Mesendoderm (in vitro differentiated cells): ENCODE results near the gene ELAVL2.

Experiments
- DNase-seq: peaks from one replicate; pipeline ENCODE4 v3.0.0; 2013
- H2AK5ac ChIP-seq: 2 replicates; pipeline ENCODE4 v1.6.1; 2013; ENCODE audit warnings: low read length, inconsistent platforms
- H2BK120ac ChIP-seq: 2 replicates; pipeline ENCODE4 v1.6.1; 2013; ENCODE audit warnings: low read depth, mild to moderate bottlenecking, low read length, moderate library complexity, mixed read lengths
- H2BK15ac ChIP-seq: replicated peaks from 2 replicates; pipeline ENCODE4 v1.6.1; 2013; ENCODE audit warnings: low read depth, mild to moderate bottlenecking, moderate library complexity
- H2BK5ac ChIP-seq: 2 replicates; pipeline ENCODE4 v1.6.1; 2013; ENCODE audit warnings: low read length, inconsistent platforms
- H3K18ac ChIP-seq: 2 replicates; pipeline ENCODE4 v1.6.1; 2013; ENCODE audit warnings: mild to moderate bottlenecking, low read length, mixed read lengths
- H3K23ac ChIP-seq: one replicate; pipeline ENCODE4 v1.6.1; 2013; ENCODE audit warnings: low read length
- H3K27ac ChIP-seq: 2 replicates; pipeline ENCODE4 v1.5.1; 2013; ENCODE audit warnings: low read depth, mild to moderate bottlenecking, inconsistent platforms, low read length, moderate library complexity
- H3K27me3 ChIP-seq: 2 replicates; pipeline ENCODE4 v1.6.1; 2013; ENCODE audit warnings: low read length, control low read depth, mild to moderate bottlenecking, inconsistent platforms; ENCODE audit not compliant: insufficient read depth, poor library complexity
- H3K36me3 ChIP-seq: 2 replicates; pipeline ENCODE4 v1.6.1; 2013; ENCODE audit warnings: low read length, inconsistent platforms; ENCODE audit not compliant: control insufficient read depth, insufficient read depth
- H3K4ac ChIP-seq: one replicate; pipeline ENCODE4 v1.6.1; 2013; ENCODE audit warnings: low read depth, mild to moderate bottlenecking, low read length, moderate library complexity
- H3K4me1 ChIP-seq: 2 replicates; pipeline ENCODE4 v1.6.1; 2013; ENCODE audit warnings: low read depth, low read length, inconsistent platforms; ENCODE audit not compliant: control insufficient read depth
- H3K4me2 ChIP-seq: 2 replicates; pipeline ENCODE4 v1.6.1; 2013; ENCODE audit warnings: low read length
- H3K4me3 ChIP-seq: 2 replicates; pipeline ENCODE4 v1.5.1; 2013; ENCODE audit warnings: mild to moderate bottlenecking, low read length
- H3K56ac ChIP-seq: one replicate; pipeline ENCODE4 v1.6.1; 2013; ENCODE audit warnings: low read length
- H3K79me1 ChIP-seq: 2 replicates; pipeline ENCODE4 v1.6.1; 2013; ENCODE audit warnings: low read length, inconsistent platforms
- H3K79me2 ChIP-seq: 2 replicates; pipeline ENCODE4 v1.6.1; 2013; ENCODE audit warnings: mild to moderate bottlenecking, low read length; ENCODE audit not compliant: control insufficient read depth, insufficient read depth
- H3K9ac ChIP-seq: 2 replicates; pipeline ENCODE4 v1.6.1; 2013; ENCODE audit warnings: low read length, inconsistent platforms
- H4K5ac ChIP-seq: one replicate; pipeline ENCODE4 v1.6.1; 2013; ENCODE audit warnings: low read length
- H4K8ac ChIP-seq: one replicate; pipeline ENCODE4 v1.6.1; 2013; ENCODE audit warnings: low read depth, mild to moderate bottlenecking, control low read depth, low read length, moderate library complexity
- WGBS: extraction: QIAGEN DNeasy Blood & Tissue Kit; methylation state at CpG from one replicate; pipeline ENCODE4 v1.1.7; 2013; ENCODE audit warnings: low lambda C conversion rate, missing lambda C conversion rate; ENCODE audit not compliant: insufficient coverage; ENCODE audit errors: extremely low coverage; 5-methylcytosine and 5-hydroxymethylcytosine counted together

ELAVL2 gene

GRCh38 chr9:23830476-23830805 lies 4.4 kb upstream of the ELAVL2 start:
- Histone ChIP-seq H3K27ac (no peak overlapping the region), H4K5ac (no peak overlapping the region), H2BK5ac (no peak overlapping the region), H3K4me3 (no peak overlapping the region), H3K4ac (no peak overlapping the region), H2BK15ac (no peak overlapping the region), H3K56ac (no peak overlapping the region), H3K27me3 (peaks cover 6% of the 10 kb centered on the region), H3K4me1 (peaks cover 8% of the 10 kb centered on the region), H4K8ac (no peak overlapping the region), H3K9ac (no peak overlapping the region), H3K23ac (no peak overlapping the region), H3K36me3 (no peaks in the 10 kb centered on the region), H3K18ac (no peak overlapping the region), H2BK120ac (no peak overlapping the region), H2AK5ac (no peak overlapping the region), H3K79me2 (no peaks in the 10 kb centered on the region), H3K79me1 (no peaks in the 10 kb centered on the region), H3K4me2 (no peak overlapping the region)
- no peak for DNase-seq
- WGBS, result no CpG with 5 or more reads among the region's 5 CpGs

- no peak overlapping the region for H3K4me3 ChIP-seq
- no peak overlapping the region for H3K23ac ChIP-seq
- H2AK5ac ChIP-seq, result no peak overlapping the region
- peaks cover 8% of the 10 kb centered on the region for H3K4me1 ChIP-seq
- peak overlapping the region; percentile 58 for H3K4me2 ChIP-seq
- H3K27me3 ChIP-seq, result peaks cover 6% of the 10 kb centered on the region
- H3K56ac ChIP-seq, result no peak overlapping the region
- H3K9ac ChIP-seq, result no peak overlapping the region
- H3K79me2 ChIP-seq, result no peaks in the 10 kb centered on the region
- H4K5ac ChIP-seq, result no peak overlapping the region
- no peak overlapping the region for H3K4ac ChIP-seq
- H3K18ac ChIP-seq, result no peak overlapping the region
- no peaks in the 10 kb centered on the region for H3K79me1 ChIP-seq
- no peak overlapping the region for H4K8ac ChIP-seq
- no peak overlapping the region for H2BK15ac ChIP-seq
- no CpG with 5 or more reads among the region's 22 CpGs for WGBS
- H2BK120ac ChIP-seq, result no peak overlapping the region
- H3K36me3 ChIP-seq, result no peaks in the 10 kb centered on the region
- no peak overlapping the region for H2BK5ac ChIP-seq
- H3K27ac ChIP-seq, result no peak overlapping the region
- DNase-seq, result peak; percentile 63
Observed at GRCh38 chr9:23829580-23830475, 3.8 kb upstream of the ELAVL2 start.

- H3K79me2 ChIP-seq, result peaks cover 1% of the 10 kb centered on the region
- peak overlapping the region; percentile 88 for H3K56ac ChIP-seq
- no peak for DNase-seq
- H4K5ac ChIP-seq, result no peak overlapping the region
- H3K27me3 ChIP-seq, result peaks cover 25% of the 10 kb centered on the region
- H2BK5ac ChIP-seq, result no peak overlapping the region
- no peak overlapping the region for H3K27ac ChIP-seq
- peak overlapping the region; percentile 70 for H3K9ac ChIP-seq
- H3K79me1 ChIP-seq, result no peaks in the 10 kb centered on the region
- peak overlapping the region; percentile 73 for H3K4me2 ChIP-seq
- no CpG with 5 or more reads among the region's 12 CpGs for WGBS
- H3K4ac ChIP-seq, result no peak overlapping the region
- H3K36me3 ChIP-seq, result no peaks in the 10 kb centered on the region
- H3K4me1 ChIP-seq, result peaks cover 12% of the 10 kb centered on the region
- H3K4me3 ChIP-seq, result peak overlapping the region; percentile 78
- H3K23ac ChIP-seq, result no peak overlapping the region
- H2BK15ac ChIP-seq, result no peak overlapping the region
- no peak overlapping the region for H4K8ac ChIP-seq
- H3K18ac ChIP-seq, result no peak overlapping the region
- no peak overlapping the region for H2BK120ac ChIP-seq
- no peak overlapping the region for H2AK5ac ChIP-seq
Observed at GRCh38 chr9:23825700-23826099, 340 bp downstream of the ELAVL2 start.

- peaks cover 21% of the 10 kb centered on the region for H3K27me3 ChIP-seq
- peak overlapping the region; percentile 73 for H3K4me2 ChIP-seq
- H2BK5ac ChIP-seq, result no peak overlapping the region
- no peak overlapping the region for H3K4me3 ChIP-seq
- H2AK5ac ChIP-seq, result no peak overlapping the region
- H3K23ac ChIP-seq, result no peak overlapping the region
- H3K79me2 ChIP-seq, result peaks cover 3% of the 10 kb centered on the region
- peak overlapping the region; percentile 70 for H3K9ac ChIP-seq
- no peak overlapping the region for H2BK120ac ChIP-seq
- H3K36me3 ChIP-seq, result no peaks in the 10 kb centered on the region
- H2BK15ac ChIP-seq, result no peak overlapping the region
- H4K5ac ChIP-seq, result no peak overlapping the region
- no peak overlapping the region for H4K8ac ChIP-seq
- no peak overlapping the region for H3K4ac ChIP-seq
- no peak overlapping the region for H3K56ac ChIP-seq
- no peak overlapping the region for H3K27ac ChIP-seq
- peaks cover 11% of the 10 kb centered on the region for H3K4me1 ChIP-seq
- WGBS, result no CpG with 5 or more reads among the region's 25 CpGs
- peak; percentile 84 for DNase-seq
- no peaks in the 10 kb centered on the region for H3K79me1 ChIP-seq
- no peak overlapping the region for H3K18ac ChIP-seq
Observed at GRCh38 chr9:23824830-23825591, 1.0 kb downstream of the ELAVL2 start.

GRCh38 chr9:23823986-23824829 lies 1.8 kb downstream of the ELAVL2 start:
- H3K18ac ChIP-seq, result no peak overlapping the region
- H3K27ac ChIP-seq, result no peak overlapping the region
- H2BK5ac ChIP-seq, result no peak overlapping the region
- H3K36me3 ChIP-seq, result no peaks in the 10 kb centered on the region
- peak overlapping the region; percentile 35 for H3K56ac ChIP-seq
- peaks cover 3% of the 10 kb centered on the region for H3K79me2 ChIP-seq
- peaks cover 21% of the 10 kb centered on the region for H3K27me3 ChIP-seq
- peak; percentile 18 for DNase-seq
- no peak overlapping the region for H3K23ac ChIP-seq
- H3K4me2 ChIP-seq, result peak overlapping the region; percentile 26
- no peak overlapping the region for H2BK15ac ChIP-seq
- no peak overlapping the region for H3K4ac ChIP-seq
- H3K79me1 ChIP-seq, result no peaks in the 10 kb centered on the region
- H3K4me3 ChIP-seq, result no peak overlapping the region
- WGBS, result no CpG with 5 or more reads among the region's 36 CpGs
- H4K5ac ChIP-seq, result no peak overlapping the region
- no peak overlapping the region for H4K8ac ChIP-seq
- peak overlapping the region; percentile 6 for H3K9ac ChIP-seq
- H2BK120ac ChIP-seq, result no peak overlapping the region
- peaks cover 10% of the 10 kb centered on the region for H3K4me1 ChIP-seq
- H2AK5ac ChIP-seq, result no peak overlapping the region
